Neural cell (in vitro differentiated cells): Measurements from ENCODE around the gene NTN4. TPM values are rescaled to one million over a fixed set of nuclear protein-coding genes. Genes with fewer than 3 reads are reported as not detected.

ENCODE experiments used
- H2AFZ ChIP-seq: fragments of 200-600, 300-800 bp; sonication (generic), shearing (Covaris generic); 2 replicates; pipeline ENCODE4 v1.6.0; 2014; ENCODE audit warnings: low read depth, mild to moderate bottlenecking, antibody characterized with exemption, low read length, moderate library complexity
- H3F3A ChIP-seq: fragments of 200-600 bp; shearing (Covaris generic); 2 replicates; pipeline ENCODE4 v1.6.1; 2016; ENCODE audit warnings: mild to moderate bottlenecking, moderate library complexity, mixed read lengths, antibody characterized with exemption, low read length; ENCODE audit not compliant: insufficient read depth, poor library complexity, severe bottlenecking
- H3K27ac ChIP-seq: fragments of 200-600, 300-800 bp; sonication (generic), shearing (Covaris generic); 2 replicates; pipeline ENCODE4 v1.5.1; 2014; ENCODE audit warnings: mild to moderate bottlenecking, low read length, moderate library complexity
- H3K27me3 ChIP-seq: fragments of 300-800, 200-600 bp; sonication (generic), shearing (Covaris generic); 2 replicates; pipeline ENCODE4 v1.6.0; 2014; ENCODE audit warnings: mild to moderate bottlenecking, low read depth, low read length, moderate library complexity; ENCODE audit not compliant: insufficient read depth
- H3K36me3 ChIP-seq: fragments of 300-800, 200-600 bp; sonication (generic), shearing (Covaris generic); 2 replicates; pipeline ENCODE4 v1.5.1; 2014; ENCODE audit warnings: mild to moderate bottlenecking, antibody characterized with exemption, low read length, moderate library complexity; ENCODE audit not compliant: insufficient read depth
- H3K4me2 ChIP-seq: fragments of 300-800, 200-600 bp; sonication (generic), shearing (Covaris generic); 2 replicates; pipeline ENCODE4 v1.6.0; 2014; ENCODE audit warnings: mild to moderate bottlenecking, low read length
- H3K4me3 ChIP-seq: fragments of 300-800, 200-600 bp; sonication (generic), shearing (Covaris generic); 2 replicates; pipeline ENCODE4 v1.5.1; 2014; ENCODE audit warnings: mild to moderate bottlenecking, low read length, moderate library complexity
- H3K79me2 ChIP-seq: fragments of 200-600 bp; shearing (Covaris generic); replicated peaks from 2 replicates; pipeline ENCODE4 v1.6.0; 2014; ENCODE audit warnings: mild to moderate bottlenecking, low read length, moderate library complexity; ENCODE audit not compliant: insufficient read depth
- H3K9ac ChIP-seq: fragments of 300-800, 200-600 bp; sonication (generic), shearing (Covaris generic); 2 replicates; pipeline ENCODE4 v1.6.1; 2016; ENCODE audit warnings: mild to moderate bottlenecking, low read length, mixed read lengths
- H3K9me2 ChIP-seq: fragments of 200-600 bp; shearing (Covaris generic); 2 replicates; pipeline ENCODE4 v1.6.1; 2016; ENCODE audit warnings: mild to moderate bottlenecking, low read length, mixed read lengths; ENCODE audit not compliant: insufficient read depth
- H3K9me3 ChIP-seq: fragments of 200-600, 300-800 bp; sonication (generic), shearing (Covaris generic); 2 replicates; pipeline ENCODE4 v1.6.1; 2016; ENCODE audit warnings: mild to moderate bottlenecking, mixed run types, low read length, moderate library complexity, mixed read lengths
- H4K20me1 ChIP-seq: fragments of 200-600 bp; shearing (Covaris generic); 2 replicates; pipeline ENCODE4 v1.6.1; 2016; ENCODE audit warnings: mild to moderate bottlenecking, mixed run types; ENCODE audit not compliant: insufficient read depth
- CTCF ChIP-seq: fragments of 450-650 bp; IDR thresholded peaks from 2 replicates; pipeline ENCODE4 v1.5.1; 2014; ENCODE audit warnings: antibody characterized with exemption, mild to moderate bottlenecking, moderate library complexity; ENCODE audit not compliant: poor library complexity, severe bottlenecking
- EP300 ChIP-seq: fragments of 450-650 bp; conservative IDR thresholded peaks from 2 replicates; pipeline ENCODE4 v1.6.1; 2014; ENCODE audit warnings: antibody characterized with exemption, mild to moderate bottlenecking, moderate library complexity; ENCODE audit not compliant: poor library complexity, severe bottlenecking
- EZH2 ChIP-seq: fragments of 200-600, 300-800 bp; shearing (Covaris generic), sonication (generic); IDR thresholded peaks from 2 replicates; pipeline ENCODE4 v1.6.1; 2014; ENCODE audit warnings: antibody characterized with exemption, low read length, borderline replicate concordance, mild to moderate bottlenecking; ENCODE audit not compliant: insufficient read depth, poor library complexity, severe bottlenecking
- MXI1 ChIP-seq: fragments of 450-650 bp; conservative IDR thresholded peaks from 2 replicates; pipeline ENCODE4 v1.6.1; 2014; ENCODE audit warnings: antibody characterized with exemption, mild to moderate bottlenecking; ENCODE audit not compliant: poor library complexity, severe bottlenecking
- POLR2AphosphoS5 ChIP-seq: IDR thresholded peaks from 2 replicates; pipeline ENCODE4 v1.6.1; 2012
- RAD21 ChIP-seq: fragments of 450-650 bp; conservative IDR thresholded peaks from 2 replicates; pipeline ENCODE4 v1.6.1; 2014; ENCODE audit warnings: antibody characterized with exemption, mild to moderate bottlenecking, moderate library complexity
- REST ChIP-seq: IDR thresholded peaks from 2 replicates; pipeline ENCODE4 v1.6.1; 2012; ENCODE audit warnings: borderline replicate concordance
- SMC3 ChIP-seq: fragments of 450-650 bp; conservative IDR thresholded peaks from 2 replicates; pipeline ENCODE4 v1.6.1; 2014; ENCODE audit warnings: antibody characterized with exemption, mild to moderate bottlenecking, moderate library complexity; ENCODE audit not compliant: poor library complexity
- TAF1 ChIP-seq: IDR thresholded peaks from 2 replicates; pipeline ENCODE4 v1.6.1; 2012; ENCODE audit warnings: low read depth
- polyA plus RNA-seq: library from polyadenylated mRNA; depleted of rRNA; stranded (reverse); fragments of >200 nt; gene quantifications from 2 replicates; pipeline ENCODE4 v1.2.3, GENCODE V29; 2014

Gene NTN4
- polyA plus RNA-seq, 1 donor from 2014 or later: 12.4 TPM

- TF ChIP-seq RAD21: no peak
- no peak for TF ChIP-seq EP300
- TF ChIP-seq MXI1: no peak
- TF ChIP-seq CTCF: no peak
- TF ChIP-seq TAF1: no peak
- no peak for TF ChIP-seq EZH2
- no peak for TF ChIP-seq POLR2AphosphoS5
- TF ChIP-seq SMC3: no peak
- TF ChIP-seq REST: no peak
- H3K27ac ChIP-seq: no peak overlapping the region
- no peak overlapping the region for H2AFZ ChIP-seq
- no peaks in the 10 kb centered on the region for H4K20me1 ChIP-seq
- no peak overlapping the region for H3K4me2 ChIP-seq
- H3F3A ChIP-seq: no peaks in the 10 kb centered on the region
- H3K36me3 ChIP-seq: no peaks in the 10 kb centered on the region
- no peaks in the 10 kb centered on the region for H3K9me3 ChIP-seq
- no peaks in the 10 kb centered on the region for H3K79me2 ChIP-seq
- no peaks in the 10 kb centered on the region for H3K9me2 ChIP-seq
- H3K9ac ChIP-seq: no peak overlapping the region
- H3K4me3 ChIP-seq: no peak overlapping the region
- H3K27me3 ChIP-seq: no peaks in the 10 kb centered on the region
These were observed 46.2 kb upstream of the NTN4 start for GRCh38 chr12:95836630-95837239.

- H3K9ac ChIP-seq: no peak overlapping the region
- H3K9me2 ChIP-seq: no peaks in the 10 kb centered on the region
- no peak overlapping the region for H3K4me2 ChIP-seq
- H3K4me3 ChIP-seq: no peak overlapping the region
- H3K27ac ChIP-seq: no peak overlapping the region
- H3K79me2 ChIP-seq: no peaks in the 10 kb centered on the region
- no peaks in the 10 kb centered on the region for H3F3A ChIP-seq
- TF ChIP-seq SMC3: no peak
- no peak for TF ChIP-seq RAD21
- TF ChIP-seq EZH2: no peak
- no peak for TF ChIP-seq CTCF
- no peak for TF ChIP-seq POLR2AphosphoS5
- no peak for TF ChIP-seq REST
- TF ChIP-seq TAF1: no peak
- no peak overlapping the region for H2AFZ ChIP-seq
- H4K20me1 ChIP-seq: no peaks in the 10 kb centered on the region
- H3K27me3 ChIP-seq: no peaks in the 10 kb centered on the region
- H3K9me3 ChIP-seq: no peaks in the 10 kb centered on the region
- H3K36me3 ChIP-seq: no peaks in the 10 kb centered on the region
These were observed 45.6 kb upstream of the NTN4 start for GRCh38 chr12:95836185-95836609.
